ENCODE data around the gene FBXL13. TPM values are rescaled to one million over a fixed set of nuclear protein-coding genes. Genes with fewer than 3 reads are reported as not detected.
"Not testable (repeated sequence)": the region's sequence is repeated elsewhere in the genome, so short reads cannot be mapped to it uniquely, and the experiment has no call there.

The FBXL13 gene
- total RNA-seq, 1 experiment from 2014 or later = 1.3 TPM

- peaks cover 5% of the 10 kb centered on the region for H3K4me1 Mint-ChIP-seq (ENCODE audit: low read depth, unreplicated experiment)
- no peak overlapping the region for H3K4me3 Mint-ChIP-seq (ENCODE audit: low read depth, unreplicated experiment)
- DNase-seq = no peak
- no peak overlapping the region for H3K27ac Mint-ChIP-seq (ENCODE audit: unreplicated experiment)
- BruUV-seq (replicated peaks) = no TSS peak
- H3K36me3 Mint-ChIP-seq (ENCODE audit: insufficient read depth, unreplicated experiment) = no peaks in the 10 kb centered on the region
- CTCF ChIA-PET = no interaction called here
- H3K9me3 Mint-ChIP-seq (ENCODE audit: low read depth, unreplicated experiment) = peaks cover 10% of the 10 kb centered on the region
- no peak for TF ChIP-seq CTCF (IDR thresholded peaks at IDR 0.05; ENCODE audit: unreplicated experiment)
- H3K27me3 Mint-ChIP-seq (ENCODE audit: unreplicated experiment) = no peaks in the 10 kb centered on the region
- intact Hi-C loops (cut with micrococcal nuclease; ENCODE audit: unreplicated experiment) = no loop called here
These were observed 73.4 kb downstream of the FBXL13 start for GRCh38 chr7:103001210-103001609.

- Mint-ChIP-seq H3K4me1 (ENCODE audit: low read depth, unreplicated experiment) (peaks cover 5% of the 10 kb centered on the region), H3K27me3 (ENCODE audit: unreplicated experiment) (no peaks in the 10 kb centered on the region), H3K9me3 (ENCODE audit: low read depth, unreplicated experiment) (peaks cover 6% of the 10 kb centered on the region), H3K36me3 (ENCODE audit: insufficient read depth, unreplicated experiment) (no peaks in the 10 kb centered on the region), H3K27ac (ENCODE audit: unreplicated experiment) (no peak overlapping the region), H3K4me3 (ENCODE audit: low read depth, unreplicated experiment) (no peak overlapping the region)
- intact Hi-C loops (cut with micrococcal nuclease; ENCODE audit: unreplicated experiment) = no loop called here
- DNase-seq = no peak
- BruUV-seq (replicated peaks) = no TSS peak
- CTCF ChIA-PET = no interaction called here
- no peak for TF ChIP-seq CTCF (IDR thresholded peaks at IDR 0.05; ENCODE audit: unreplicated experiment)
These were observed 77.6 kb downstream of the FBXL13 start for GRCh38 chr7:102996957-102997356.

- intact Hi-C loops (cut with micrococcal nuclease; ENCODE audit: unreplicated experiment); H3K4me3 Mint-ChIP-seq (ENCODE audit: low read depth, unreplicated experiment); BruUV-seq (replicated peaks); H3K4me1 Mint-ChIP-seq (ENCODE audit: low read depth, unreplicated experiment); H3K36me3 Mint-ChIP-seq (ENCODE audit: insufficient read depth, unreplicated experiment); H3K27ac Mint-ChIP-seq (ENCODE audit: unreplicated experiment); H3K9me3 Mint-ChIP-seq (ENCODE audit: low read depth, unreplicated experiment); DNase-seq; H3K27me3 Mint-ChIP-seq (ENCODE audit: unreplicated experiment); CTCF ChIA-PET: not testable (repeated sequence)
These were observed 79.0 kb downstream of the FBXL13 start for GRCh38 chr7:102995609-102996008.

GRCh38 chr7:102994567-102994966 lies 80.0 kb downstream of the FBXL13 start:
- H3K4me3 Mint-ChIP-seq (ENCODE audit: low read depth, unreplicated experiment) = no peak overlapping the region
- no peaks in the 10 kb centered on the region for H3K36me3 Mint-ChIP-seq (ENCODE audit: insufficient read depth, unreplicated experiment)
- H3K9me3 Mint-ChIP-seq (ENCODE audit: low read depth, unreplicated experiment) = peaks cover 5% of the 10 kb centered on the region
- no peaks in the 10 kb centered on the region for H3K27me3 Mint-ChIP-seq (ENCODE audit: unreplicated experiment)
- TF ChIP-seq CTCF (IDR thresholded peaks at IDR 0.05; ENCODE audit: unreplicated experiment) = no peak
- BruUV-seq (replicated peaks) = no TSS peak
- CTCF ChIA-PET = no interaction called here
- H3K27ac Mint-ChIP-seq (ENCODE audit: unreplicated experiment) = no peak overlapping the region
- H3K4me1 Mint-ChIP-seq (ENCODE audit: low read depth, unreplicated experiment) = peaks cover 5% of the 10 kb centered on the region
- DNase-seq = no peak
- intact Hi-C loops (cut with micrococcal nuclease; ENCODE audit: unreplicated experiment) = loop anchor here (5.0 kb wide), 1 partner anchor 43 kb away; no protein-coding TSS in a partner anchor

- no peak for TF ChIP-seq CTCF (IDR thresholded peaks at IDR 0.05; ENCODE audit: unreplicated experiment)
- peaks cover 8% of the 10 kb centered on the region for H3K4me1 Mint-ChIP-seq (ENCODE audit: low read depth, unreplicated experiment)
- no peak for DNase-seq
- intact Hi-C loops (cut with micrococcal nuclease; ENCODE audit: unreplicated experiment) = loop anchor here (1.0 to 5.0 kb wide), 2 partner anchors 44 to 69 kb away; no protein-coding TSS in a partner anchor
- BruUV-seq (replicated peaks) = no TSS peak
- no peak overlapping the region for H3K27ac Mint-ChIP-seq (ENCODE audit: unreplicated experiment)
- CTCF ChIA-PET = interaction anchor here (1.2 kb wide), 1 partner anchor 68 kb away, joined by 6 read pairs; no protein-coding TSS in a partner anchor
- no peaks in the 10 kb centered on the region for H3K27me3 Mint-ChIP-seq (ENCODE audit: unreplicated experiment)
- H3K4me3 Mint-ChIP-seq (ENCODE audit: low read depth, unreplicated experiment) = no peak overlapping the region
- no peaks in the 10 kb centered on the region for H3K36me3 Mint-ChIP-seq (ENCODE audit: insufficient read depth, unreplicated experiment)
- H3K9me3 Mint-ChIP-seq (ENCODE audit: low read depth, unreplicated experiment) = peaks cover 3% of the 10 kb centered on the region
These were observed 80.9 kb downstream of the FBXL13 start for GRCh38 chr7:102993718-102994029.
